Measurements from ENCODE around the gene SLC39A12.

SLC39A12 gene

DNA sequence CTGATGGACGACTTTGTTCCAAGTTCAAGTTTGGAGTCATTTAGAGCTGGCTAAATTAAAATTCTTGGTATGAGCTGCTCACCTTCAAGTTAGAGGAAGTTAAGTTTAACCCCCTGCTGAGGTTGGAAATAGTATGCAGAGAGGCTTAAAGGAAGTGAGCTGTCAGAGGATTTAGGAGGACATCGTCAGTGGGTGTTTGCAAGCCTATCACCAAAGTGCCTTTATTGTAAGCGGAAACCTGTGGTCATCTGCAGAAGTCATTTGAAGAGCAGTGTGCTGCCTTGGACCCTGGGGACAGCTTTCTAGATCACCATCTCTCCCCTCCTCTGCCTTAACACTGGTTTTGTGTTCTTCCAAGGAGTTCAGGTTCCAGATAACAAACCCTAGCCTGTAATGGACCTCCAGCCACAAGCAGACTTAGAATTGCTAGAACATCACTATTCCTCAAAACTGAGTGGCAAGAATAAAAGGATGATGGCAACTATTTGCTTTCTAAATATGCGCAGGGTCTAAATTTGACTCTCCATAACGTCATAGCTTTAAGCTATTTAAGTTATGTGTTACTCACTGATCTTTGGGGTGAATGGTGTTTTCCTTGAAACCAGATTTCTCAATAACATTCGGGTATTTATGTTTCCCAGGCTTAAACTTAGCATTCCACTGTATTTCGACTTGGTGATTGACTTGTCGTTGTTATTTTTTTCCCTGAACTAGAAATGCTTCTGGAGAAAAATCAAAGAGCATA is 93.4 kb downstream of the SLC39A12 start:
- TF ChIP-seq, protein P1, sequence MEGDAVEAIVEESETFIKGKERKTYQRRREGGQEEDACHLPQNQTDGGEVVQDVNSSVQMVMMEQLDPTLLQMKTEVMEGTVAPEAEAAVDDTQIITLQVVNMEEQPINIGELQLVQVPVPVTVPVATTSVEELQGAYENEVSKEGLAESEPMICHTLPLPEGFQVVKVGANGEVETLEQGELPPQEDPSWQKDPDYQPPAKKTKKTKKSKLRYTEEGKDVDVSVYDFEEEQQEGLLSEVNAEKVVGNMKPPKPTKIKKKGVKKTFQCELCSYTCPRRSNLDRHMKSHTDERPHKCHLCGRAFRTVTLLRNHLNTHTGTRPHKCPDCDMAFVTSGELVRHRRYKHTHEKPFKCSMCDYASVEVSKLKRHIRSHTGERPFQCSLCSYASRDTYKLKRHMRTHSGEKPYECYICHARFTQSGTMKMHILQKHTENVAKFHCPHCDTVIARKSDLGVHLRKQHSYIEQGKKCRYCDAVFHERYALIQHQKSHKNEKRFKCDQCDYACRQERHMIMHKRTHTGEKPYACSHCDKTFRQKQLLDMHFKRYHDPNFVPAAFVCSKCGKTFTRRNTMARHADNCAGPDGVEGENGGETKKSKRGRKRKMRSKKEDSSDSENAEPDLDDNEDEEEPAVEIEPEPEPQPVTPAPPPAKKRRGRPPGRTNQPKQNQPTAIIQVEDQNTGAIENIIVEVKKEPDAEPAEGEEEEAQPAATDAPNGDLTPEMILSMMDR (IDR thresholded peaks at IDR 0.05; ENCODE audit: control insufficient read depth, extremely low read depth, insufficient read depth): no peak
- DNase-seq (ENCODE audit: low read depth): no peak
- no peak overlapping the region for H3K4me3 ChIP-seq (ENCODE audit: low read depth, low read length)

DNA sequence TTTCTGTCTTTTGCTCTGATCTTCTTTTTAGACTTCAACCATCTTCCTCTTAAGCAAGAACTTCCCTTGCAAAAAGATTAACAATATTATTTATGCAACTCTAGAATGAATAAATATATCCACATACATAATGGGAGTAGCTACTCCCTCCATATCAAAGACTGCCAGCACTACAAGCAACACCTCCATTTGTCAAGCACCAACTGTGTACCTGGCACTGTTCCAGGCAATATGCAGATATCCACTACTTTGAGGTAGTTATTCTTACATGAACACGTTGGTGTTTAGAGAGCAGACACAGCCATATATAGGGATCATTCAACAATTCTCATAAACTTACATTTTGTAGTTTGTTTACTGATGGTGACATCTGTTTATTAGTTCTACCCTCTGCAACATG is 104.9 kb downstream of the SLC39A12 start:
- TF ChIP-seq, protein P1 (IDR thresholded peaks at IDR 0.05; ENCODE audit: control insufficient read depth, extremely low read depth, insufficient read depth): no peak
- no peak overlapping the region for H3K4me3 ChIP-seq (ENCODE audit: low read depth, low read length)
- no peak for DNase-seq (ENCODE audit: low read depth)

DNA sequence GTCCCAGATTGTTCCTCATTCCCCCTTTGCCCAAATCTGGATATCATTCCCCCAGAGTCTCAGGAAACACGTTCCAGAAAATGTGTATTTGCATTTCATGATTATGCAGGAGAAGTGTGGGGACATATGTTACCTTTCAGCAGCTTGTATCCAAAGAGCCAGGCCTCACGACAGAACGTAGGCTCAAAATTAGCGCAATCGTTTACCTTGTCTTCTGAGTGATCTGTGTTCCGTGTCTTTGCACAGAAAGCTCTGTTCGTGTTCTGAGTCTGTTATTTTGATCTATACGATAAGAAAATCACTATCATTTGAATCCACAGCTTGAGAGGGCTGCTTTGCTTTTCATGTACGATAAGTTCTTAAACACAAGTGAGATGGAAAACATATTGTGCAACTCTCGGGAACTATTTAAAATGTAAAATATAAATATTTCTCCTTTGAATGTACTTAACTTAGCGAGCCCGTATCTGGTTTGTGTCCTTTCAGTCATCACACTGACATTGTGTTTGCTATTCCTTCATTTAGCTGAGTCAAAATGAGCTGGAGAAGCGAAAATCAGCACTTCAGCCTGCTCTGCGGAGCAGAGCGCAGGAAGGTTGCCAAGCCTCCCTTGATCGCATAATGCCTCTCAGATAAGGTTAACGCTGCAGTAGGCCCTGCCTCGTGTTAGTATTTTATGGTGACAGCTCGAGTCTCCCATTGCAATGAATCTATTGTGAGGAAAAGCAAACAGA is 108.3 kb downstream of the SLC39A12 start:
- TF ChIP-seq, protein P1 (IDR thresholded peaks at IDR 0.05; ENCODE audit: control insufficient read depth, extremely low read depth, insufficient read depth): no peak
- no peak overlapping the region for H3K4me3 ChIP-seq (ENCODE audit: low read depth, low read length)
- no peak for DNase-seq (ENCODE audit: low read depth)

DNA sequence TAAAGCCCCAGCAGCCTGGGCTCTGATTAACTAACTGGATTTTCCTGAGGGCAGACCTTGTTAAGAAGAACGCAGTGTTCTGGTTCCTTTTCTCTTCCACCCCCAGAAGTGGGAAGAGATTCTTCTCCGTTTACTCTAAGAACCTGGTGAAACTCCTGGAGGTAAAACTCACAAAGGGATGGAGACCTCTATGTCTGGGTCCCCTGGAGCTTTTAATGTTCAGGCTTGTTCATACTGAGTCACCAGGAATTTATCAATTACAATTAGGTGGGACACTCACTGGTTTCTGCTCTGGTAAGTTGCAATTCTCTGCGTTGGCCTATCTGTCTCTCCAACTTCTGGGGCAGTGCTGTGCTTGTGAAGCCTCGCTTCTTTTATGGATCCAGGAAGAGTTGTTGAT is 115.2 kb downstream of the SLC39A12 start:
- H3K4me3 ChIP-seq (ENCODE audit: low read depth, low read length): no peak overlapping the region
- TF ChIP-seq, protein P1 (IDR thresholded peaks at IDR 0.05; ENCODE audit: control insufficient read depth, extremely low read depth, insufficient read depth): no peak
- no peak for DNase-seq (ENCODE audit: low read depth)

DNA sequence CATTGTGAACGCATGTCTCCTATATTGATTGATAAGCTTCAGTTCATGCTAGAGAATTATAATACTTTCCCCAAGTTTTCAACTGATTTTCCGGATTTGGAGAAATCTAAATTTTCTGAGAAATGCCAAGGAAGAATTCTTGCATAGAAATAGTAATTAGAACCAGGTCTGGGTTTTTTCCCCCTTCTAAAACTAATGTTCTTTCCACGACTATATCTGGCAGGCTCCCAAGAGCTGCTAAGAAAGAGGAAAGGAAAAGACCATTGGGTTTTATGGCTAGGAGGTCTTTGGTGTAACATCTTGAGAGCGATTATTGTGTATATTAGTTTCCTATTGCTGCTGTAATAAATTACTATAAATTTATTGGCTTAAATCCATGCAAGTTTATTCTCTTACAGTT is 116.7 kb downstream of the SLC39A12 start:
- no peak for DNase-seq (ENCODE audit: low read depth)
- no peak overlapping the region for H3K4me3 ChIP-seq (ENCODE audit: low read depth, low read length)
- TF ChIP-seq, protein P1 (IDR thresholded peaks at IDR 0.05; ENCODE audit: control insufficient read depth, extremely low read depth, insufficient read depth): no peak

DNA sequence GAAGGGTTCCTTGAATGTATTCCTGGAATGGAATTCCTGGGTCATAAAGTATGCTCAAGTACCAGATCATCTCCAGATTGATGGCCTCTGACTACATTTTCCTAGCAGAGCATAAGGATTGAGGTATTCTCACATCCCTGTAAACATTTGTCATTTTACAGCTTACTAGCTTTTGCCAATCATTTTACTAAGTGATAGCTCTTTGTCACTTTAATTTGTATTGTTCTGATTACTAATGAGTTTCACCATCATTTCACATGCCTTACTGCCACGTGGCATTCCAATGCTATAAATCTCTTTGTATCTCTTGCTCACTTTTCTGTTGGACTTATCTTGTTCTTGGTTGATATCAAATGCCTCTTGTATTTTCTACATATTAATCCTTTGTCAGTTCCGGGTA is 119.9 kb downstream of the SLC39A12 start:
- H3K4me3 ChIP-seq (ENCODE audit: low read depth, low read length): no peak overlapping the region
- DNase-seq (ENCODE audit: low read depth): no peak
- TF ChIP-seq, protein P1 (IDR thresholded peaks at IDR 0.05; ENCODE audit: control insufficient read depth, extremely low read depth, insufficient read depth): no peak

Data from LNCaP clone FGC (cell line).